ENCODE measurements around the gene LAMP2.
"Not testable (repeated sequence)": the region's sequence is repeated elsewhere in the genome, so short reads cannot be mapped to it uniquely, and the experiment has no call there.

Gene LAMP2

GRCh38 chrX:120468825-120469525, at the start of gene LAMP2:
LAMP2 (minus strand) TSS chrX:120469296; CDS start chrX:120469169, 127 bp downstream.
- DNase-seq (ENCODE audit: low read depth in 3 of 3), result peak; percentile 53 to 66 (median 58)

GRCh38 chrX:120517936-120518335, 48.8 kb upstream of the LAMP2 start:
- no peak for DNase-seq (ENCODE audit: low read depth in 3 of 3)

GRCh38 chrX:120514236-120514635, 45.1 kb upstream of the LAMP2 start:
- no peak for DNase-seq (ENCODE audit: low read depth in 3 of 3)

- DNase-seq (ENCODE audit: low read depth in 3 of 3), result no peak
These were observed 43.5 kb upstream of the LAMP2 start for GRCh38 chrX:120512627-120513026.

GRCh38 chrX:120512222-120512621, 43.1 kb upstream of the LAMP2 start:
- no peak for DNase-seq (ENCODE audit: low read depth in 3 of 3)

- no peak for DNase-seq (ENCODE audit: low read depth in 3 of 3)
These were observed 35.5 kb upstream of the LAMP2 start for GRCh38 chrX:120504569-120504968.

- no peak for DNase-seq (ENCODE audit: low read depth in 3 of 3)
These were observed 30.4 kb upstream of the LAMP2 start for GRCh38 chrX:120499301-120500072.

- not testable (repeated sequence) for DNase-seq (ENCODE audit: low read depth in 3 of 3)
These were observed 21.0 kb upstream of the LAMP2 start for GRCh38 chrX:120490119-120490518.

GRCh38 chrX:120486786-120487185, 17.7 kb upstream of the LAMP2 start:
- no peak for DNase-seq (ENCODE audit: low read depth in 3 of 3)

- peak in 2 of 3 experiments; percentile 25 to 33 for DNase-seq (ENCODE audit: low read depth in 3 of 3)
These were observed 16.8 kb upstream of the LAMP2 start for GRCh38 chrX:120485638-120486520.

- DNase-seq (ENCODE audit: low read depth in 3 of 3), result no peak
These were observed 16.2 kb upstream of the LAMP2 start for GRCh38 chrX:120485315-120485637.

- DNase-seq (ENCODE audit: low read depth in 3 of 3), result no peak
These were observed 8.4 kb upstream of the LAMP2 start for GRCh38 chrX:120477453-120477852.

GRCh38 chrX:120476714-120477113, 7.6 kb upstream of the LAMP2 start:
- DNase-seq (ENCODE audit: low read depth in 3 of 3), result no peak

- not testable (repeated sequence) for DNase-seq (ENCODE audit: low read depth in 3 of 3)
These were observed 6.4 kb upstream of the LAMP2 start for GRCh38 chrX:120475447-120475846.

- DNase-seq (ENCODE audit: low read depth in 3 of 3), result no peak
These were observed 5.0 kb upstream of the LAMP2 start for GRCh38 chrX:120474085-120474484.

- not testable (repeated sequence) for DNase-seq (ENCODE audit: low read depth in 3 of 3)
These were observed 561 bp upstream of the LAMP2 start for GRCh38 chrX:120469657-120470056.

- no peak for DNase-seq (ENCODE audit: low read depth in 3 of 3)
These were observed 644 bp downstream of the LAMP2 start for GRCh38 chrX:120468479-120468824.

GRCh38 chrX:120468071-120468470, 1.0 kb downstream of the LAMP2 start:
- DNase-seq (ENCODE audit: low read depth in 3 of 3), result no peak

- DNase-seq (ENCODE audit: low read depth in 3 of 3), result no peak
These were observed 4.7 kb downstream of the LAMP2 start for GRCh38 chrX:120464411-120464810.

- no peak for DNase-seq (ENCODE audit: low read depth in 3 of 3)
These were observed 5.9 kb downstream of the LAMP2 start for GRCh38 chrX:120463241-120463640.

GRCh38 chrX:120462370-120462769, 6.7 kb downstream of the LAMP2 start:
- DNase-seq (ENCODE audit: low read depth in 3 of 3), result no peak

GRCh38 chrX:120459309-120459708, 9.8 kb downstream of the LAMP2 start:
- DNase-seq (ENCODE audit: low read depth in 3 of 3), result no peak
